HG03565 (cell line): Measurements from ENCODE around the gene CEP131.

Experiments used
- ATAC-seq: cut with Tn5 transposase; IDR thresholded peaks from one replicate; pipeline ENCODE4 v1.9.1; 2021; ENCODE audit warnings: mild to moderate bottlenecking, moderate library complexity; ENCODE audit not compliant: unreplicated experiment

Gene CEP131

GRCh38 chr17:81203136-81203535 lies 19.6 kb downstream of the CEP131 start:
- no peak for ATAC-seq

GRCh38 chr17:81202318-81202717 lies 20.4 kb downstream of the CEP131 start:
- no peak for ATAC-seq

DNA sequence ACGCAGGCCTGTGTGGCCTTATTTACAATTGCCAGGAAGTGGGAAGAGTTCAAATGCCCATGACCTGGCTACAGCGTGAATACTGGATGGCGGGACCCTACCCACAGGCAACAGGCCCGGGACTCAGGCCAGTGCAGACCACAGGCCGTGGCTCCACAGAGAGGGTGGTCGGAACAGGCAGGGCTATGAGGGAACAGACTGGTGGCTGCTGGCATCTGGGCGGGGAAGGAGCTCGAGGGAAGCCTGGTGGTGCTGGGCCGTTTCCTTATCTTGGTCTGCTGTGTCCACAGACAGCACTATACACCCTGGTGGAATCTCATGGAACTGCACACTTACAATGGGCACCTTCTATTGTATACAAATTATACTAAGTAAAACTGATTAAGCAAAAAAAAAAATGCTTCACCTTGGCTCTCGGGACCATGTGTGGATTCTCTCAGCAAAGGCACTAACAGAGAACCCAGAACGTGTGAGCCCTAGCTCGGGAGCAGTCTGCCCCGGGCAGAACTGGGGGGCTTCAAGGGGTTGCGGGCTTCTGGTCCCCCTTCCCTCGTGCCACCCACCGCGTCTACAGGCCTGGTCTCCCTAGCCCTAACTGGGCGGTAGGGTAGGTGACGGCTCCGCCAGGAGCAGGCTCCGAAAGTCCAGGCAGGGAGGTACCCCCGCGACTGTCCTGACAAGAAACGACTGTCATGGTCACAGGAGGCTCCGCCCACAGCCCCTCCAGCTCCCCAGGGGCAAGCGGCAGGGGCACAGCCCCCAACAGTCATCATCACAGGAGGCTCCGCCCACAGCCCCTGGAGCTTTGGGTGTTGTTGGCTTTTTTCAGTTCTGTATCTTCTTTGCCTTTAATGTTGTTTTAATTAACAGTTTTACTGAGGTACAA lies 21.8 kb downstream of the CEP131 start:
- no peak for ATAC-seq

GRCh38 chr17:81200201-81200600 lies 22.6 kb downstream of the CEP131 start:
- no peak for ATAC-seq

DNA sequence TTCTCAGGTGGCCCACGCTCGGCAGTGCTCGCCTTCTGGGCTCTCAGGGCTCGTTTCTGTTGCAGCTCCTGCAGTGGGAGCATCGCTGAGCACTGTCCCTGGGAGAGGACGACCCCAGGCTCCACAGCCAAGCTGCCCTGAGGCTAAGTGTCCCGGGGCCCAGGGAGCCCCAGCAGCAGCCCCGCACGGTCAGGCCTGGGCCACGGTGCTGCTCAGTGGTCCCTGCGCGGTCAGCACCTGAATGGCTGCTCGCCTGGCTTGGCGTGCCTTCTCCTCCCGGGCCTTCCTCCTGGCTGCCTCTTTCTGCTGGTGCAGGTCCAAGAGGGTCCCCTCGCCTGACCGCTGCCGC lies 23.3 kb downstream of the CEP131 start:
- ATAC-seq, result no peak

GRCh38 chr17:81198826-81199481 lies 23.8 kb downstream of the CEP131 start:
- no peak for ATAC-seq

DNA sequence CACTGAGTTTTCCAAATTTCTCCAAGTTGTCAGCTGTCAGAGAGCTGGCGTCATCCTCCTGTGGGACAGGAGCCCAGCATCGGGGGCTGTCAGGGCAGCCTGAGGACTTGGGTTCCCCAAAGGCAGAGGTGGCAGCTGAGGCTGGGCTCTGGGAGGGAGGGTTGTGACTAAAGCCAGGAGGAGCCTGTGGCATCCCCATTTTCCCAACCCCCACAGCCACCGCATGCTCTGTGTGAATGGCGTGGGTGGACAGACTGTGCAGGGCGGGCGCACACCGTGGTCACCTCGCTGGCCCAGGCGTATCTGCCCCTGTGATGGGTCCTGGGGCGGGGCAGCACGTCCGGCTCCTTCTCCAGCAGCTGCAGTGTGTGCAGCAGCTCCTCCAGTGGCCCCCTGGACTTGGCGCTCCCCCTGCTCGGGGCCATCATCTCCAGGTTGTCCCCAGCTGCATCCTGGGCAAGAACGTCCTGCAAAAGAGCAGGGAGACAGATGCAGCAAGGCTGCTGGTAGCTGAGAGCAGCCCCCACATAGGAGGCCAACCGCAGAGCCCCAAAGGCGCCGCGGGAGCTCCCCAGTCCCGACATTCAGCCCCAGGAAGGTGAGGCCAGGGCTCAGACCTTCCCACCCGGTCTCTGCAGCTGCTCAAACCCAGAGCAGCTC lies 24.8 kb downstream of the CEP131 start:
- no peak for ATAC-seq

DNA sequence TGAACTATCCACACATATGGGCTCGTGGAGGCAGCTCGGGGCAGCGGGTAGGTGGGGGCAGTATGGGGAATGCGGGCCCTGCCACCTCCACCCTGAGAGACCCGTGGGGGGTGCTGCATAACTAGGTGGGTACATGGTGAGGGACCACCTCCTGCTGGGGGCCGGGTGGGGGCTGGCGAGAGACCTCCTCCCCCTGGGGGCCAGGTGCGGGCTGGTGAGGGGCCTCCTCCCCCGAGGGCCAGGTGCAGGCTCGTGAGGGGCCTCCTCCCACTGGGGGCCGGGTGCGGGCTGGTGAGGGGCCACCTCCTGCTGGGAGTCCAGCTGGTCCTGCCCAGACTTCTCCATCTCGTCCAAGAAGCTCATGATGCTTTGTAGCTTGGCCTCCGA lies 25.4 kb downstream of the CEP131 start:
- ATAC-seq, result no peak

DNA sequence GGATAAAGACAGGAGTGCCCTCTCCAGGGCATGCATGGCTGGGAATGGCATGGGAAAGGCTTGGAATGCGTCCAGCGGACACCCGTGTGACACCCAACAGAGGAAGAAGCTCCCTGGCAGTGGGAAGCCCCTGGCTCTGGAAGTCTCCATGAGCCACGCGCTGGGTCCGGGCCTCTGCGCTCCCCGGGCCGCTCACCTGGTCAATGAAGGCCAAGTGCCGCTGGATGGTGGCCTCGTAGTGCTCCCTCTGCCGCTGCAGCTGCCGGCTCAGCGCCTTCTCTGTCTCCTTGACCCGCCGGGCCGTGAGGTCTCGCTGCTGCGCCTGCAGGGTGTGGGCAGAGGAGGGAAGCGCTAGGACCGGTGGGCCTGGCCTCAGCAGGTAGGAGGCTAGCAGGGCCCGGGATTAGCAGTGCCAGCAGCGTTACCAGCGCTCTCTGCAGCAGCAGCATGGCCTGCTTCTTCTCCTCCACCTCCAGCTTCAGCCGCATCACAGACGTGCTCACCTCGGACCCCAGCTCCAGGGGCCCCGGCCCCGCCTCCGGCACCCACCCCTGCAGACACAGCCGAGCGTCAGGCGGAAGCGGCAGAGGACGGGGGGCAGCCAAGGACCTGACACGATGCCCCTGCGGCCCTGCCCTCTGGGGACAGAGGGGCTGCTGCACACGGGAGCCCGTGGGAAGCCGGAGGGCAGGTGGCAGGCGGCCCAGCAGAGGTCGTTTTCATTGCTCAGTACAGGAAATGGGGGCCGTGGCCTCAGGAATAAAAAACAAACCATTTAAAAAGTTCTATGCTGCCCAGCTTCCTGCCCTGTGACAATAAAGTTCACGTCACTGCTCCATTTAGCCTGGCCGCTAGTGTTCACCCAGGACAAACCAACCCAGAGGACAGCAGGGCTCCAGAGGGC lies 26.0 kb downstream of the CEP131 start:
- ATAC-seq, result no peak

GRCh38 chr17:81195941-81196495 lies 26.7 kb downstream of the CEP131 start:
- ATAC-seq, result no peak

- ATAC-seq, result no peak
These were observed 27.5 kb downstream of the CEP131 start for GRCh38 chr17:81194941-81195901.

GRCh38 chr17:81194225-81194760 lies 28.5 kb downstream of the CEP131 start:
- ATAC-seq, result no peak

- no peak for ATAC-seq
These were observed 29.1 kb downstream of the CEP131 start for GRCh38 chr17:81193470-81194224.

GRCh38 chr17:81193051-81193410 lies 29.7 kb downstream of the CEP131 start:
- no peak for ATAC-seq

GRCh38 chr17:81192386-81193050 lies 30.2 kb downstream of the CEP131 start:
- ATAC-seq, result no peak

DNA sequence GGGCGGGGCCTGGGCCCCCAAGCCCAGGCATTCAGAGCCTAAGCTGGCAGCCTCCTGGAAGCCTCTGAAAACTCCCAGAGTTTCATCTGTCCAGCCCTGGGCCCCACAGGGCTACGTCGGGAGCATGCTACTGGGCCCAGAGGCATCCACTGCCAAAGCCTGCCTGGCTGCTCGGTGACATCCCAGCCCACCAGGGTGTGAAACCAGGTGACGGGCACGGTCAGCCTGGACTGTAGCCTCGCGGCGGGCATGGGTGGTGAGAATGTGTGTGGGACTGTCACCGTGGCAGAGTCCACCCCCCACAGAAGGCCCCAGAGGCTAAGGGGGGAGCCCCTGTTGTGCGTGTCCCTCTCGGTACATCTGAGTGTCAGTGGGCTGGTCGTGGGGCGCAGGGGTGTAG lies 31.1 kb downstream of the CEP131 start:
- no peak for ATAC-seq

DNA sequence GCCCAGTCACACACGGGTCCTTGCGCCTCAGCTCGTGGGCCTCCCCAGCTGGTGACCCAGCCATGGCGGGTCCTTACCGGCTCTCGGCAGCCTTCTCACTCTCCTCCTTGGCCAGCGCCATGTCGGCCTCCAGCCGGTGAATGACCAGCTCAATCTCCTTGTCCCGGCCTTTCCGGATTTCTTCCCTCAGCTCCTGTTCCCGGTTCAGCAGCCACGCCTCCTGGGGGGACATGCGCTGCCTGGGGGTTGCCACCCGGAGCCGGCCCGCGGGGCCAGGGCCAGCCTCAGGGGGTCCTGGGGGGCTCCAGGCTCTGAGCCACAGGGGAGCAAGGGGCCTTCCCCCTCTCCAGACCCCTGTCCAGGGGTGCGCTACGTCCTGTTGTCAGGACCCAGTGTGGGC lies 31.6 kb downstream of the CEP131 start:
- no peak for ATAC-seq

DNA sequence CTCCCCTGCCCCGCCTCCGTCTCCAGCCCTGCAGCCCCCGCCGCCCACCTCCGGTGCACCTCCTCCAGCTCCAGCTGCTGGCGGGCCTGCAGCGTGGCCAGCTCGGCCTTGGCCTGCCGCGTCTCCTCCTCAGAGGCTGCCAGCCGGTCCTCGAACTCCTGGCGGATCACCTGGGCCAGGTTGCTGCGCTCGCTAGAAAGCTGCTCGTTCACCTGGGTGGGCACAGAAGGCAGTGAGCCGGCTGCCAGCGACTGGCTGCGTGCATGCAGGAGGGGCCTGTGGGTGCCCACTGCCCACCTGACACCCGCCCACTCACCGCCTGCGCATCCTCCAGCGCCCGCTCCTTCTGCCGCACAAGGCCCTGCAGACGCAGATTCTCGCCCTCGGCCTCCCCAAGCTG lies 32.2 kb downstream of the CEP131 start:
- no peak for ATAC-seq
